GM20000 (cell line): ENCODE measurements around the gene TOMM40L.

ENCODE experiments used
- DNase-seq: peaks from one replicate; pipeline ENCODE4 v3.0.0; 2012; ENCODE audit warnings: low spot score
- TF ChIP-seq, protein P1 (sequence below): IDR thresholded peaks from 2 replicates; pipeline ENCODE4 v1.5.1; 2012; ENCODE audit warnings: mild to moderate bottlenecking, control low read depth; ENCODE audit errors: extremely low read depth, missing control alignments

TOMM40L gene

DNA sequence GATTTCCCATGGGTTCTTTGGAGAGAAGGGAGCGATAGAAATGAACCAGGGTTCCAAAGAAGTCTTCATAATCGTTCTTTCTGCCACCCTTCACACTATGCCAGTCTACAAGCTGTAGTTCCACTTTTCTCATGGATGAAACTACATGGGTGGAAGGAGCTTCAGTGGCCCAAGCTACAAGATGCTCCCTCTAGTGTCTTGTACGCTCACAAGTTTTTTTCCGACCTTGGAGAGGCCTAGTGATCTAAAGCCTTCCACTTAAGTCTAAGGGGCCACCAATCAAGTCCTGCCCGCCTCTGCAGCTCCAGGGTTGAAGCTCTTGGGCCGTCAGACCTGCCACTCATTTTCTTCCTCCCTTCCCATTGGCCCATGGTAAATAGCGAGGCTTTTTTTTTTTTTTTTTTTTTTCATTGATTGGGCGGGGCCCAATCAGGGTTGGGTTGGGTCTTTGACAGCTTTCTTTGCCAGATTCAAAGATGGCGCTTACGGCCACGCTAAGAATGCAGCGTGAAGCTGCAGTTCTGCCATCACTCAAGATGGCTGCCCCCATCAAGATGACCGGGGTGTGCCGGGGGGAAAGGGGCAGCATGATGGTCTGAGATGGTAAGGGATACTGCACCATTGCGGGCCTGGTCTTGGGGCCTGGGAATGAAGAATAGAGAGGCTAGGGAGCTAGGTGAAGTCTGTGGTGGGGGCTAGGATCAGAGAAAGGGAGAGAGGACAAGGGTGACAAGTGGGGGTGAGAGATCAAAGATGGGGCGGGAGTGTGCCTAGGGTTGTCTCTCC lies at the start of gene TOMM40L:
Gene TOMM40L, plus strand, starts transcription at position 527 of the 786 bp plus-strand sequence. CDS start 430 bp downstream, outside the sequence.
- DNase-seq = peak; percentile 92
- TF ChIP-seq, protein P1, sequence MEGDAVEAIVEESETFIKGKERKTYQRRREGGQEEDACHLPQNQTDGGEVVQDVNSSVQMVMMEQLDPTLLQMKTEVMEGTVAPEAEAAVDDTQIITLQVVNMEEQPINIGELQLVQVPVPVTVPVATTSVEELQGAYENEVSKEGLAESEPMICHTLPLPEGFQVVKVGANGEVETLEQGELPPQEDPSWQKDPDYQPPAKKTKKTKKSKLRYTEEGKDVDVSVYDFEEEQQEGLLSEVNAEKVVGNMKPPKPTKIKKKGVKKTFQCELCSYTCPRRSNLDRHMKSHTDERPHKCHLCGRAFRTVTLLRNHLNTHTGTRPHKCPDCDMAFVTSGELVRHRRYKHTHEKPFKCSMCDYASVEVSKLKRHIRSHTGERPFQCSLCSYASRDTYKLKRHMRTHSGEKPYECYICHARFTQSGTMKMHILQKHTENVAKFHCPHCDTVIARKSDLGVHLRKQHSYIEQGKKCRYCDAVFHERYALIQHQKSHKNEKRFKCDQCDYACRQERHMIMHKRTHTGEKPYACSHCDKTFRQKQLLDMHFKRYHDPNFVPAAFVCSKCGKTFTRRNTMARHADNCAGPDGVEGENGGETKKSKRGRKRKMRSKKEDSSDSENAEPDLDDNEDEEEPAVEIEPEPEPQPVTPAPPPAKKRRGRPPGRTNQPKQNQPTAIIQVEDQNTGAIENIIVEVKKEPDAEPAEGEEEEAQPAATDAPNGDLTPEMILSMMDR = peak; percentile 15

DNA sequence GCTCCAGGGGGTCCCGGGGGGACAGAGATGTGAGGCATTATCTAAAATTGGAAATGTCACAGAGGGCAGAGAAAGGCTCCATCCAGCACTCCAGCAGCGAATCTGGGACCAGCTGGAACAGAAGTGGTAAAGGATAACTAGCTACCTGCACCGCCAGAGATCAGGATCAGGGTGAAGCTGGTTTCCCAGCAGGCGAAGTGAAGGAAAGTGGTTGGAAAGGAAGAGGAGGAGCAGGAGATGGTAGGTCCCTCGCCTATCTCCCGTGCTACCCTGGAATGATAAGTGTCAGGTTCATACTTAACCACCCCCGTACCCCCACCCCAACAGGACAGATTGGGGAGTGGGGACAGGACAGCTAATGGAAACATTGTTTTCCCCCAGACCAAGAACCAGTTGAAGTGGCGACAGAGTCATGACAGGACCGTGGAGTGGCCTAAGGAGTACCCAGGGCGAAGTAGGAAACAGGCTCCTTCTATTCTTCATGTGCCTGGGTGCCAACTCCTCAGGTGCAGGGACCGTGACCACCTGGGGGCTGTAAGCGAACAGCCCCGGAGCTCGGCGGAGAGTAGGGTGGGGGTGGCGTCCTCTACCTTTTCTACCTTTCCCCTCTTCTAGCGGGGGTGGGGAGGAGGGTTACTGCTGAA lies 49.3 kb upstream of the TOMM40L start:
- TF ChIP-seq, protein P1 = no peak
- DNase-seq = no peak

DNA sequence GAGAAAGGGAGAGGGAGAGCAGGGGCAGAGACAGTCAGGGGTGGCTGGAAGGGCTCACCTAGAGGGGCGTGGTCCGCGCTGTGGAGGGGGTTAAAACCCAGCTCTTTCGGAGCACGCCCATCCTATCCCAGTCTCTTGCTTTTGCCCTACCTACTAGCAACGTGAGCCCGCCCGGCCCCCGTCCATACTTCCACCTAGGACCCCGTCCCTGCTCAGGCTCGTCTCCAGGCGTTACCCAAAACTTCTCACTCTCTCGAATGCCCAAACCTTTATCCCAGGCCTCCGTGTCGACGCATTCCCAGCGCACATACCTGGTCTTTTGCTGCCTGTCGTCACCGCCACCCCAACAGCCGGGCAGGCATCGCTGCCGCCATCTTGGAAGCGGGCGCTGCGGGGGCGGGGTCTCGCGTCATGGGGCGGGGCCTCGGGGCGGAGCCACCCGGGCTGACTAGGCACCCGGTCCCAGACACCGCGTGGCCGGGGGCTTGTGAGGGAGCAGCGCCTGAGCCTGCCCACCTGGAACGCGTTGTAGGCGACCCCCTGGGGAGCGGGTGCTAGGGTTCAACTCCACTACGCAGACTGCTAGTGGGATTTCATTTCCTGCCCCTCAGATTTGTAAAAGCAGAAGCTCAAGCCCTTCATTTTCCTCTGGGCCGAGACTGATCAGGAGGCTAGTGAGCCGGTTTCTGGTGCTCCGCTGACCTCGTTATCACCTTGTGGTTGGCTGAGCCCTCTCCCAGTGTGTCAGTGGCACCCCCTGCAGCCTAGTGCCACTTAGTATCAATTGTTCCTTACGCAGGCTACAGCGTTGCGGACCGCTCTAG lies 48.5 kb upstream of the TOMM40L start, which contains the start of gene B4GALT3:
Gene B4GALT3, minus strand, starts transcription at position 396 of the 824 bp plus-strand sequence. CDS start 1,447 bp downstream, outside the sequence.
- TF ChIP-seq, protein P1 = no peak
- DNase-seq = peak; percentile 94

DNA sequence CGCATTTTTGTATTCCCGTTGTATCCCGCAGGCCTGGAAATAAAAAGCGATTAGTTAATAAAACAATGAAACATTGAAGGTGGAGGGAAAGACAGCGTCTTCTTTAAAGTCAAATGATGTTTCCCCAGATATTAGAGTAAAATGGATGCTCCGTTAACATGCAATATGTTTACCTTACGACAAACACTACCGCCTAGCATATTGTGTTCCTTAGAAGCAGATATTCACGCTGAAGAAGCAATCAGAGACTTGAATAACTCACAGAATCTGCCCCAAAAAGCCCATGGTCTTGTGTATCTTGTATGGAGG lies 48.0 kb upstream of the TOMM40L start:
- TF ChIP-seq, protein P1 = no peak

DNA sequence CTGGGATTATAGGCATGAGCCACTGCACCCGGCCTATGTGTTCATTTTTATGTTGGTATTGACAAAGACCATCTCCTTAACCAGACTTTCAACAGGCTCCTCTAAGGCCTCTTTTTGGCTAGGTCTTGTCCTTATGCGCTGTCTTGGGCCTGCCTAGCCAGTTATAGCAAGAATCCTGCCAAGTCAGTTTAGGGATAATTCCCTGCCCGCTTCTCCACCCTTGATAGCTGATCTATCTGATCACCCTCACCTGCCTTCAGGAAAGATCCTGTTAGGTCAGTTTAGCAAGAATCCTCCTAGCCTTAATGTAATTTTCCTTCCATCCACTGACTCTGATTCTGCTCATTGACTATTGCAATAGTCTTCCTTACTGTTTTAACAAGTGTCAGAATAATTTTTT lies 46.2 kb upstream of the TOMM40L start:
- TF ChIP-seq, protein P1 = no peak
- no peak for DNase-seq

More for the DNA sequence above, 48.0 kb upstream of the TOMM40L start:
- DNase-seq = no peak

DNA sequence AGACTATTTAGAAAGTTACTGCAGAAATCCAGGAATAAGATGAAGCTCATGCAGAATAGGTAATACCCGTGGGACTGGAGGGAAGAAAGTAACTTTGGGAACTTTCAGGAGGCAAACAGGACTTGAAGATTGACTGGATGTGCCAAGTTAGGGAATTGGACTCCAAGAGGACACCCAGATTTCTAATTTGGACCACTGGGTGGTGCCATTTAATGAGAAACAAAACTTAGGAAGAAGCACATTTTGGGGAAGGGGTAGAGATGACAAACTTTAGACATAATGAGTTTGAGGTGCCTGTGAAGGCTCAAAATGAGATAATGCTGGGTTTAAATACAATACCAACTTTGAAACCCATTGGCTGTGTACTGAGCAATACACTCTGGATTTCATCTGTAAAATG lies 45.2 kb upstream of the TOMM40L start:
- TF ChIP-seq, protein P1 = no peak
- no peak for DNase-seq
